Measurements from ENCODE around the gene WDR93.
A peak's percentile ranks its signal among the peaks of the same experiment; 100 is the strongest.

WDR93 gene

GRCh38 chr15:89750560-89751542 is 60.2 kb downstream of the WDR93 start, which contains the start of gene MESP1:
Gene MESP1 (minus strand): TSS chr15:89751249. CDS start chr15:89751231, 18 bp downstream.
- peak; percentile 58 for DNase-seq

GRCh38 chr15:89751748-89752147 is 61.1 kb downstream of the WDR93 start:
- DNase-seq: no peak

- no peak for DNase-seq
Observed at GRCh38 chr15:89753855-89754254, 63.2 kb downstream of the WDR93 start.

- no peak for DNase-seq
Observed at GRCh38 chr15:89754361-89755154, 63.9 kb downstream of the WDR93 start.

GRCh38 chr15:89755701-89756100 is 65.1 kb downstream of the WDR93 start:
- no peak for DNase-seq

GRCh38 chr15:89756897-89757296 is 66.3 kb downstream of the WDR93 start:
- no peak for DNase-seq

GRCh38 chr15:89758283-89758682 is 67.7 kb downstream of the WDR93 start:
- DNase-seq: no peak

GRCh38 chr15:89758981-89759380 is 68.4 kb downstream of the WDR93 start:
- no peak for DNase-seq

GRCh38 chr15:89759835-89760234 is 69.2 kb downstream of the WDR93 start:
- DNase-seq: no peak

- DNase-seq: peak; percentile 9
Observed at GRCh38 chr15:89760303-89761008, 69.8 kb downstream of the WDR93 start.

GRCh38 chr15:89761009-89761831 is 70.6 kb downstream of the WDR93 start:
- DNase-seq: no peak

- DNase-seq: no peak
Observed at GRCh38 chr15:89761929-89762328, 71.3 kb downstream of the WDR93 start.

- no peak for DNase-seq
Observed at GRCh38 chr15:89765694-89766093, 75.1 kb downstream of the WDR93 start.

DNA sequence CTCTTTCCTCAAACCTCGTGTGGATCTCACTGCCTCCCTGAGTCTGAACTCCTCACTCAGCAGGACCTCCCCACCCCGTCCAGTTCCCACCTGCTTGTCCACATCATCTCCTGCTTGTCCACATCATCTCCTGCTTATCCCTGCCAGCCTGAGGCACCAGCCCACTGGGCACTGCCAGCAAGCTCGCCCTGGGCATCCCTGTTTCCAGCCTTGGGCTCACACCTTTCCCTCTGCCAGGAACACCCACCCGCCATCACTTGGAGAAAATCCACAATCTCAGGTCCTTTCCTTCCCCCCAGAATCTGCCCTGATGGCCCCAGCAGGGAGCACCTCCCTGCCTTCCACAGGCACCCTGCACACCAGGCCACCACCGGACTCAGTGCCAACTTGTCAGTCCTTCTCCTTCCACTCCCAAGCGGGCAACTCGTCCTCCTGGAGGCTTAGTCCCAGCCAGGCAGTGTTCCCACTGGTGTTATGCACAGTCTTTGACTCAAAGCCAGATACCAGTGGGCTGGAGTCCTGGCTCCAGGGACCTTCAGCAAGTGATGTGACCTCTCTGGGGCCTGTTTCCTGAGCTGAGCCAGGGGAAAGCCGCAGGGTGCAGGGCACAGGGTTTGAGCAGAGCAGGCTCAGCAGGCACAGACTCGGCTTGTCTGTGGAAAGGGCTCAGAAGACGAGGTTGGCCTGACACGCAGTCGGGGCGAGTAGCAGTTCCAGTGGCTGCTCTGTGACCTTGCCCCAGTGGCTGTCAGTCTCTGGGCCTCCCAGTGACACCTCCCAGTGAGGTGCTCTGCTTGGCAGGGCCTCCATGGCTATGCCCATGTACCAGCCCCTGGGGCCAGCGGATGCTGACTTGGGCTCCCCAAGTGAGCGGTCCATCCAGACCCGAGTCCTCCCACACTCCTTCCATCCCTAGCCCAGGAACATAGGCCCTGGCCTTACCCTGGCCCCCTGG is 76.0 kb downstream of the WDR93 start:
- DNase-seq: no peak

- no peak for DNase-seq
Observed at GRCh38 chr15:89767411-89767915, 76.9 kb downstream of the WDR93 start.

- DNase-seq: no peak
Observed at GRCh38 chr15:89768071-89768500, 77.5 kb downstream of the WDR93 start.

GRCh38 chr15:89769366-89769765 is 78.8 kb downstream of the WDR93 start:
- no peak for DNase-seq

DNA sequence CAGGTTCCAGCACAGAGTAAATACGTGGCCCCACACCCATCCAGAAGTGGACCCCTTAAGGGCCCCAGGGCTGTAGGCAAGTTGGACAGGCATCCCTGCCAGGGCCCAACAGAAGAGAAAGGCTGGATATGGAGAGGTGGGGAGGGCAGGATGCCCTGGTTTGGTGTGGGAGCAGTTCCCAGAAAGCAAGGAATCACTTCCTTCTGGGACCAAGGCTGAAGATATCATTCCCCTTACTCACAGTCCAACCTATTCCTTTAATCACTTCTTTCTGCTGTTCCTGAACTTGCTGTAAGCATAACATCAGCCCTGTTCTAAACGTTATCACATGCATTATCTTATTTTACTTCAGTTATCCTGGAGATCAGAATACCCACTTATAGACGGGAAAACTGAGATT is 79.4 kb downstream of the WDR93 start:
- no peak for DNase-seq

DNA sequence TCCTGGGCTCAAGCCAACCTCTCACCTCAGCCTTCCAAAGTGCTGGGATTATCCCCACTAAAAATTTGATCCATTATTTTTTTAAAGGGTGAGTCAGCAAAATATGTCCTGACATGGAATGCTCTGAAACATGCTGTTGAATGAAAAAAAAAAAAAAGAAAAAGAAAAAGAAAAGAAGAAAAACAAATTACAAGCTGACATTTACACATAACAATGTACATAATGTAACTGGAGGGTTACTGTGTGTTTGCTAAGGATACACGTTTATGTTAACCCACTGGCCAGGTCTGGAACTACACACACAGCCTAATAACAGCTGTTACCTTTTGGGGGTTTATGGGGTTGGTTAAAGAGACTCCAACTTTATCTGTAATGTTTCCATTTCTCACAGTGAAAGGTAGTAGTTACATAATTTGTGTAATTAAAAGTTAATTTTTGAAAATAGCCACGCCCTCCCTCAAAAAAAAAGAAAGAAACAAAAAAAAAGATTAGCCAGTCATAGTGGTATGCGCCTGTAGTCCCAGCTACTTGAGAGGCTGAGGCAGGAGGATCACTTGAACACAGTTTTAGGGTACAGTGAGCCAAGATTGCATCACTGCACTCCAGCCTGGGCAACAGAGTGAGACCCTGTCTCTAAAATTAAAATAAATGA is 82.4 kb downstream of the WDR93 start:
- DNase-seq: no peak

GRCh38 chr15:89774492-89774891 is 83.9 kb downstream of the WDR93 start:
- DNase-seq: no peak
